ENCODE results near the gene RALGPS1.
"Not testable (repeated sequence)": the region's sequence is repeated elsewhere in the genome, so short reads cannot be mapped to it uniquely, and the experiment has no call there.

The RALGPS1 gene

DNA sequence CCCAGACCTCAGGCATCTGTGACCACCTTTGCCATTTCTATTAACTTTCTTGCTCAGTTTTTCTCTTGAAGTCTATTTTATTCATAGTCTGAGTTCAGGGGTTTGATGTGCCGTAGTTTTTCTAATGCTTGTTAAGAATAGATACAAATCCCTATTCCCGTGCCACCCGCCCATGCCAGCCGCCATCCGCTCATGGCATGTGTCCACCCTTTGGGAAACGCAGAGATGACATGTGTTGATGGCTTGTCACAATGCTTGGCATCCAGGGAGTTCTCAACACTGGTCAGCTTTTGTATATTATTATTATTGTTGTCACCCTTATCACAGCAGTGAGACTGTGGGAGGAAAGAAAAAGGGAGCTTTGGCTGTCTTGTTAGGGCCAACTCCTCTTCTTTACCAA is 225.2 kb downstream of the RALGPS1 start:
- H3K9me3 Mint-ChIP-seq: no peaks in the 10 kb centered on the region
- no peaks in the 10 kb centered on the region for H3K4me1 Mint-ChIP-seq (ENCODE audit: low read depth)
- no peak for DNase-seq (ENCODE audit: low spot score)
- no peak overlapping the region for H3K4me3 Mint-ChIP-seq
- H3K27ac Mint-ChIP-seq: no peak overlapping the region
- peaks cover 24% of the 10 kb centered on the region for H3K27me3 Mint-ChIP-seq (ENCODE audit: low read depth)
- no peaks in the 10 kb centered on the region for H3K36me3 Mint-ChIP-seq (ENCODE audit: low read depth)

DNA sequence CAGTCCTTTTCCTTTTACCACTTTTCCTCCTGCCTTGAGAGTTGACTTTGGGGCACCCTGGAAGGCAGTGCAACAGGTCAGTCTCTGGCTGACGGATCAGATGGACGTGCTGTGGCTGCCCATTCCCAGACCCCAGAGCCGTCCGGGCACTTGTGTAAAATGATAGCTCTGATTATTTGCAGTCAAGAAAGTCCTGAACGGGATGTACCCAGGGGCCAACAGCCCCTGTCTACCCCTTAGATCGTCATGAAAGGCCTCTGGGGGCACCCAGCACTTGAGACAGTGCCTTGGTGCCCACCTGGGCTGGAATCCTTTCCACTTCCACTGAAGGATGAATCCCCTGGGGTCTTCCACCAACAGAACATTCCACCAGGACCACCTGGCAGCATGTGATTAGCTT is 225.6 kb downstream of the RALGPS1 start:
- Mint-ChIP-seq H3K9me3 (no peaks in the 10 kb centered on the region), H3K4me3 (no peak overlapping the region), H3K27ac (no peak overlapping the region), H3K4me1 (ENCODE audit: low read depth) (no peaks in the 10 kb centered on the region), H3K36me3 (ENCODE audit: low read depth) (no peaks in the 10 kb centered on the region), H3K27me3 (ENCODE audit: low read depth) (peaks cover 24% of the 10 kb centered on the region)
- DNase-seq (ENCODE audit: low spot score): no peak

DNA sequence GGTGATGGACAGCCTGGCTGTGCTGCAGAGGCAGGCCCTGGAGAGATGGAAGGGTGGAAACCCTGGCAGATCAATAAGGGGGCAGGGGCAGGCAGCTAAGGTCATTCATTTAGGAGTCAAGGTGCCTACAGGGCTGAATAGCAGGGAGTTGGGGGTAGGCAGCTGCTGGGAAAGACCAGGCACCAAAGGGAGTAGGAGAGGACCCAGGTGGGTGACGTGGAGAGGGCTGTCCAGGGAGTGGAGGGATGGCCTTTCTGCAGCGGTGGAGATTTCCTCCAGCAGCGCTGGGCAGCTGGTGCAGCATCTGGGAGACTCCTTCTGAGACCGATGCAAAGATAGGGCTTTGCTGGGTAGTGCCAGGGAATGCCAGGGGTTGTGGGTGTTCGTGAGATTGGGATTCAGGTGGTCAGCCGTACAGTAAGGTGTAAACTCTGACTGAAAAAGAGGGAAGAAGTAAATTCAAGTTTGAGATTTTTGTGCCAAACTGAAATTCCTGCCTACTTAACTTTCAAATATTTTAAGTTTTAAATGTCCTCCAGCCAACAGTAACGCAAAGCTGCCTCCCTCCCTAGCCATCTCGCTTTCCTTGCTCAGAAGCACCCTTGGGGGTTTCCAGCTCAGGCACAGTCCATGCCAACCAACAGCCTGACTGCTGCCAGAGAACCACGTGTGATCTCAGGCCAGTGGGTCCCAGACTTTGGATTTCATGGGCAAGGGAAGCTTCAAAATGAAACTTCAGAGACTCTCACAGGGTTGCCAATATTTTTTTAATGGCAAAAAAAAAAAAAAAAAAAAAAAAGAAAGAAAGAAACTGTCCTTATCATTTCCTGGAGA is 226.5 kb downstream of the RALGPS1 start:
- no peak overlapping the region for H3K4me3 Mint-ChIP-seq
- no peak overlapping the region for H3K27ac Mint-ChIP-seq
- no peaks in the 10 kb centered on the region for H3K36me3 Mint-ChIP-seq (ENCODE audit: low read depth)
- no peak for DNase-seq (ENCODE audit: low spot score)
- H3K9me3 Mint-ChIP-seq: no peaks in the 10 kb centered on the region
- peaks cover 27% of the 10 kb centered on the region for H3K27me3 Mint-ChIP-seq (ENCODE audit: low read depth)
- no peaks in the 10 kb centered on the region for H3K4me1 Mint-ChIP-seq (ENCODE audit: low read depth)

DNA sequence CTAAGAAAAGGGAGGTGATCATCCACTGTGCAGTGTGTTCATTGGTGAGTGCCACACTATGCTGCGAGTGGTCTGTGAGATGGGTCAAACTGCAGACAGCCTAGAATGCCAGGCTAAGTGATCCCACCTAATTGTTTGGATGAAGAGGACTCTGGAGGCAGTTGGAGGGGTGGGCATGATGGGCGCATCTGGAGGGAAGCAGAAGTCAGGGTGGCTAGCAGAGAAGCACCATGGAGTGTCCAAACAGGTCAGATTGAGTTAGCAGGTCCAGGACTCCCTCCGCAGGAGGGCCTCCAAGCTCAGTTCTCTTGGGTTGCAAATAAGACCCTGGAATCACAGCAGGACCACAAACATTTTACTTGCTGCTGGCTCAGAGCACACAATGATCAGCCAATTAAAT is 227.7 kb downstream of the RALGPS1 start:
- H3K27me3 Mint-ChIP-seq (ENCODE audit: low read depth): peaks cover 29% of the 10 kb centered on the region
- no peaks in the 10 kb centered on the region for H3K36me3 Mint-ChIP-seq (ENCODE audit: low read depth)
- H3K9me3 Mint-ChIP-seq: no peaks in the 10 kb centered on the region
- DNase-seq (ENCODE audit: low spot score): no peak
- no peaks in the 10 kb centered on the region for H3K4me1 Mint-ChIP-seq (ENCODE audit: low read depth)
- no peak overlapping the region for H3K27ac Mint-ChIP-seq
- H3K4me3 Mint-ChIP-seq: no peak overlapping the region

- Mint-ChIP-seq H3K9me3 (no peaks in the 10 kb centered on the region), H3K27ac (no peak overlapping the region), H3K4me3 (no peak overlapping the region), H3K4me1 (ENCODE audit: low read depth) (no peaks in the 10 kb centered on the region), H3K36me3 (ENCODE audit: low read depth) (no peaks in the 10 kb centered on the region), H3K27me3 (ENCODE audit: low read depth) (peaks cover 33% of the 10 kb centered on the region)
- no peak for DNase-seq (ENCODE audit: low spot score)
Observed at GRCh38 chr9:127142931-127143464, 228.4 kb downstream of the RALGPS1 start.

DNA sequence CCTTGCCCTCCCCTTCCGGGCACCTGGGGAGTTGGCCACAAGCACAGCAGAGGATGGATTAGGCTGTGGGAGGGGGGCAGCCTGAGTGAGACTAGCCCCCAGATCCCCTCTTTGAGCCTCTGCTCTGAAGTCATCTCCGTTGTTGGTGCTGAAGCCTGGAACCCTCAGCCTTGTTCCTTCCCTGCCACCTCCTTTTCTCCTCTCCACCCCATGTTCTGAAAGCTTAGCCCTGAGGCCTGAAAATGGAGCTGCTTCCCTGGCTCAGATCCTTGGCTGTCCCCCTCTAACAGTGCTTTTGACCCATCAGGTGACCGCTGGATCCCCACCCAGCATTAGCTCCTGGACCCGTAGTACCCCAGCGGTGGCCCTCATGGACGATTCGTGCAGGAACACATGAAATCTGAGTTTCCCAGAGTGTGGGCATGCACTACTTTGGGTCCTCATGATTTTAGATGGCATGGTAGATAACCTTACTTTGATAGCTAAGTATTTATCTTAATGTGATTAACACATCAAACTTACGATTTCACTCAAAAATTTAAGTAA is 229.4 kb downstream of the RALGPS1 start:
- H3K27ac Mint-ChIP-seq: no peak overlapping the region
- H3K4me3 Mint-ChIP-seq: no peak overlapping the region
- DNase-seq (ENCODE audit: low spot score): no peak
- peaks cover 33% of the 10 kb centered on the region for H3K27me3 Mint-ChIP-seq (ENCODE audit: low read depth)
- no peaks in the 10 kb centered on the region for H3K36me3 Mint-ChIP-seq (ENCODE audit: low read depth)
- H3K4me1 Mint-ChIP-seq (ENCODE audit: low read depth): no peaks in the 10 kb centered on the region
- H3K9me3 Mint-ChIP-seq: no peaks in the 10 kb centered on the region

DNA sequence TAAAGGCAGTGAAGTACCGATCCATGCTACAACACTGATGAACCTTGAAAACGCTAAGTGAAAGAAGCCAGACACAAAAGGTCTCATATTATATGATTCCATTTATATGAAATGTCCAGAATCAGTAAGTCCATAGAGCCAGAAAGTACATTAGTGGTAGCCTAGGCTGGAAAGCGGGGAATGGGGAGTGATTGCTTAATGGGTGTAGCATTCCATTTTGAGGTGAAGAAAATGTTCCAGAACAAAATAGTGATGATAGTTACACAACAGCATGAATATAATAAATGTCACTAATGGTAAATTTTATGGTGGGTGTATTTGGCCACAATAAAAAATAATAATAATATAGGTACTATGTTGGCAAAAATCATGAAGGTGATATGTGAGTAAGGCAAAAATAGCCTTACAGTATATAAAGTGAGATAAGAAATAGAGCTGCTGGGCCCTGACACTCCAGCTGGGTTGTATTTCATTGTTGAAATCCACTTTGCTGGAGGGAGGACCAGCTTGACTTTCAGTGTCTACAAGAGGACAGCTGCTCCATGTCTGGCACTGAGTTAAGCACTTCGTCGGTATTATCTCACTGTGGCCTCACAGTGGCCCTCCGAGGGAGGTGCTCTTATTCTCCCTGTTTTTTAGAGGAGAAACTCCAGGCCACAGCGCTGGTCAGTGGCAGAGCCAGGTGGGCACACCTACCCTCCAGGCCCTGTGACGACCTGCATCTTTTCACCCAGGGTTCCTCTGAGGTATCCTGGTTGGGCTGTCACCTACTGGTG is 230.3 kb downstream of the RALGPS1 start:
- H3K27ac Mint-ChIP-seq: no peak overlapping the region
- H3K9me3 Mint-ChIP-seq: no peaks in the 10 kb centered on the region
- H3K27me3 Mint-ChIP-seq (ENCODE audit: low read depth): peaks cover 33% of the 10 kb centered on the region
- H3K36me3 Mint-ChIP-seq (ENCODE audit: low read depth): no peaks in the 10 kb centered on the region
- no peak for DNase-seq (ENCODE audit: low spot score)
- H3K4me3 Mint-ChIP-seq: no peak overlapping the region
- no peaks in the 10 kb centered on the region for H3K4me1 Mint-ChIP-seq (ENCODE audit: low read depth)

DNA sequence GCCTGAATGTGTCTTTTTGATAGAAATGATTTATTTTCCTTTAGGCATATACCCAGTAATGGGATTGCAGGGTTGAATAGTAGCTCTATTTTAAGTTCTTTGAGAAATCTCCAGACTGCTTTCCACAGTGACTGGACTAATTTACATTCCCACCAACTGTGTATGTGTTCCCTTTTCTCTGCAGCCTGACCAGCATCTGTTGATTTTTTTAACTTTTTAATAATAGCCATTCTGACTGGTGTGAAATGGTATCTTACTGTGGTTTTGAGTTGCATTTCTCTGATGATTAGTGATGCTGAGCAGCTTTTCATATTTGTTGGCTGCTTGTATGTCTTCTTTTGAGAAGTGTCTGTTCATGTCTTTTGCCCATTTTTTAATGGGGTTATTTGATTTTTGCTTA is 232.3 kb downstream of the RALGPS1 start:
- H3K4me3 Mint-ChIP-seq; H3K9me3 Mint-ChIP-seq; DNase-seq (ENCODE audit: low spot score); H3K36me3 Mint-ChIP-seq (ENCODE audit: low read depth); H3K4me1 Mint-ChIP-seq (ENCODE audit: low read depth); H3K27ac Mint-ChIP-seq: not testable (repeated sequence)
- peaks cover 34% of the 10 kb centered on the region for H3K27me3 Mint-ChIP-seq (ENCODE audit: low read depth)

GRCh38 chr9:127147251-127147650 is 232.7 kb downstream of the RALGPS1 start:
- Mint-ChIP-seq H3K9me3 (no peaks in the 10 kb centered on the region), H3K36me3 (ENCODE audit: low read depth) (no peaks in the 10 kb centered on the region), H3K27me3 (ENCODE audit: low read depth) (peaks cover 33% of the 10 kb centered on the region), H3K4me1 (ENCODE audit: low read depth) (no peaks in the 10 kb centered on the region), H3K4me3 (no peak overlapping the region), H3K27ac (no peak overlapping the region)
- DNase-seq (ENCODE audit: low spot score): no peak

DNA sequence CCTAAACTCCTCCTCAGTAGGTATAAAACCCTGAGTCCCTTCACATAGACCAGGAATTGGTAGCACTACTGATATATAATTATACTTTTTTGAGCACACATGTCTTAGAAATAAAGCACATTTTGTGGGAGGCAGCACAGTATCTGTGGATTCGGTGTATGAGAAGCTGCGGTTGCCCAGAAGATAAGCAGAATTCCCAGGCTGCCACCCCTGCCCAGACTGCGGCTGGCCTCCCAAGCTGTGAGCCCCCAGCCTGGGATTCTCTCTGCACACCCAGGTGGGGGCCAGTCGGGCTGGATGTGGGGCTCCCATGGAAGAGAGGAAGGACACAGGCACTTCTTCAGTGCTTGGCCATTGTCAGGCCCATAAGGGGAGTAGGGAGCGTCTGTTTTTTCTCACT is 233.4 kb downstream of the RALGPS1 start:
- Mint-ChIP-seq H3K27ac (no peak overlapping the region), H3K9me3 (no peaks in the 10 kb centered on the region), H3K36me3 (ENCODE audit: low read depth) (no peaks in the 10 kb centered on the region), H3K4me1 (ENCODE audit: low read depth) (no peaks in the 10 kb centered on the region), H3K27me3 (ENCODE audit: low read depth) (peaks cover 34% of the 10 kb centered on the region), H3K4me3 (no peak overlapping the region)
- DNase-seq (ENCODE audit: low spot score): no peak

- no peaks in the 10 kb centered on the region for H3K36me3 Mint-ChIP-seq (ENCODE audit: low read depth)
- no peak overlapping the region for H3K27ac Mint-ChIP-seq
- H3K4me3 Mint-ChIP-seq: no peak overlapping the region
- no peak for DNase-seq (ENCODE audit: low spot score)
- H3K27me3 Mint-ChIP-seq (ENCODE audit: low read depth): peaks cover 33% of the 10 kb centered on the region
- no peaks in the 10 kb centered on the region for H3K9me3 Mint-ChIP-seq
- H3K4me1 Mint-ChIP-seq (ENCODE audit: low read depth): no peaks in the 10 kb centered on the region
Observed at GRCh38 chr9:127149010-127149409, 234.4 kb downstream of the RALGPS1 start.

GRCh38 chr9:127149463-127150390 is 235.1 kb downstream of the RALGPS1 start:
- Mint-ChIP-seq H3K27me3 (ENCODE audit: low read depth) (peaks cover 34% of the 10 kb centered on the region), H3K36me3 (ENCODE audit: low read depth) (no peaks in the 10 kb centered on the region), H3K4me1 (ENCODE audit: low read depth) (peaks cover 7% of the 10 kb centered on the region), H3K9me3 (no peaks in the 10 kb centered on the region), H3K4me3 (no peak overlapping the region), H3K27ac (no peak overlapping the region)
- DNase-seq (ENCODE audit: low spot score): no peak

- Mint-ChIP-seq H3K4me1 (ENCODE audit: low read depth) (peaks cover 14% of the 10 kb centered on the region), H3K27ac (no peak overlapping the region), H3K9me3 (no peaks in the 10 kb centered on the region), H3K4me3 (no peak overlapping the region), H3K36me3 (ENCODE audit: low read depth) (no peaks in the 10 kb centered on the region), H3K27me3 (ENCODE audit: low read depth) (peaks cover 39% of the 10 kb centered on the region)
- DNase-seq (ENCODE audit: low spot score): no peak
Observed at GRCh38 chr9:127153501-127153900, 238.9 kb downstream of the RALGPS1 start.
